ENCODE data around the gene CWC27.

DNA sequence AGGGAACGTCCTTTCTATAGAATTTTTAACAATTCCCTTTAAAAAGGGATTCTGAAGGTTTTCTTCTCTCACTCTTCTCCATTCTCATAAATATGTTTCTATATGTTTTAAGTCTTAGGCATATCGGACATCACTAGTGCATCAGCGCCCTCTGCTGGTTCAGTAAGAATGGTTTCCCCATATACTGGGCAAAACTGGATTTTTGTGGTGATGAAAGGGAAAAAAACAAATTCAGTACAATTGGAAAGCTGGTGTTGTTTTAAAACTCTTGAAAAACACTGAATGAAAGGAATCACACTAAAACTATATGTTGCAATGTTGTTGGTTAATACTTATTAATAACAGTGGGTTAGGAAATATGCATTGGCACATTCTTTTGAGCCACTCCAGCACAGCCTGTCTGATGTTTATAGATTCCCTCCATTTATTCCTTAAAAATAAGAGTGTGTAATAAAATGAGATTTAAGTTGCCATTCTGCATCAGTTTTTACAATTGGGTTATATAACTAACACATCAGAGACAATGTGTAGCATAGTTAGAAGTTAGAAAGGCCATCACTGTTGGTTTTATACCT lies 15.8 kb downstream of the CWC27 start:
- no peak for TF ChIP-seq ZNF879 (CRISPR knock-in tag; IDR thresholded peaks at IDR 0.05)
- TF ChIP-seq POLR2A (IDR thresholded peaks at IDR 0.05; ENCODE audit: insufficient read depth in 1 of 2, low read depth in 2 of 2, low read length in 2 of 2): no peak
- TF ChIP-seq, protein P1, sequence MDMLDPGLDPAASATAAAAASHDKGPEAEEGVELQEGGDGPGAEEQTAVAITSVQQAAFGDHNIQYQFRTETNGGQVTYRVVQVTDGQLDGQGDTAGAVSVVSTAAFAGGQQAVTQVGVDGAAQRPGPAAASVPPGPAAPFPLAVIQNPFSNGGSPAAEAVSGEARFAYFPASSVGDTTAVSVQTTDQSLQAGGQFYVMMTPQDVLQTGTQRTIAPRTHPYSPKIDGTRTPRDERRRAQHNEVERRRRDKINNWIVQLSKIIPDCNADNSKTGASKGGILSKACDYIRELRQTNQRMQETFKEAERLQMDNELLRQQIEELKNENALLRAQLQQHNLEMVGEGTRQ (IDR thresholded peaks at IDR 0.05; ENCODE audit: low read depth, low read length): no peak
- TF ChIP-seq, protein P1 (CRISPR knock-in tag; IDR thresholded peaks at IDR 0.05; ENCODE audit: borderline replicate concordance): no peak
- no peak for TF ChIP-seq CEBPZ (IDR thresholded peaks at IDR 0.05; ENCODE audit: low read length)
- no peak for TF ChIP-seq ZBTB26 (CRISPR knock-in tag; IDR thresholded peaks at IDR 0.05; ENCODE audit: borderline replicate concordance)
- TF ChIP-seq ZNF570 (CRISPR knock-in tag; IDR thresholded peaks at IDR 0.05; ENCODE audit: borderline replicate concordance): no peak
- no peak for TF ChIP-seq TCF7 (IDR thresholded peaks at IDR 0.05; ENCODE audit: low read depth)
- TF ChIP-seq NR2F2 (IDR thresholded peaks at IDR 0.05; ENCODE audit: borderline replicate concordance, low read depth): no peak
- TF ChIP-seq ZBTB43 (CRISPR knock-in tag; conservative IDR thresholded peaks at IDR 0.05): no peak
- no peak for TF ChIP-seq MAX (IDR thresholded peaks at IDR 0.05)
- no peak for TF ChIP-seq RFX5 (IDR thresholded peaks at IDR 0.05; ENCODE audit: low read depth, low read length)
- no peak for TF ChIP-seq PAF1 (CRISPR knock-in tag; IDR thresholded peaks at IDR 0.05)
- no peak for TF ChIP-seq ZNF780A (CRISPR knock-in tag; IDR thresholded peaks at IDR 0.05)
